ENCODE measurements around the gene GABRA5. TPM values are rescaled to one million over a fixed set of nuclear protein-coding genes. Genes with fewer than 3 reads are reported as not detected.

Gene GABRA5
- total and polyA plus RNA-seq, 12 donors, result 0.17 TPM; not detected in 11

GRCh38 chr15:26888761-26889160 lies 21.9 kb downstream of the GABRA5 start:
- 57 to 67% methylated on average over 8 of the region's 8 CpGs for WGBS, 2 donors
- TF ChIP-seq CTCF (IDR thresholded peaks at IDR 0.05), result no peak
- no peaks in the 10 kb centered on the region for H3K9me3 ChIP-seq
- peaks cover 0 to 12% (median 10%) of the 10 kb centered on the region in 9 donors for H3K4me1 ChIP-seq
- no peaks in the 10 kb centered on the region for H3K36me3 ChIP-seq
- H3K27ac ChIP-seq, result no peak overlapping the region
- H3K27me3 ChIP-seq, result peaks cover 0 to 45% (median 25%) of the 10 kb centered on the region in 7 donors
- no peak for ATAC-seq
- H3K4me3 ChIP-seq, result no peak overlapping the region
- no peak for DNase-seq
- intact Hi-C loops (cut with DNase I), result loop anchor here in 3 of 10 donors (5.0 to 10.0 kb wide), 3 partner anchors 129 to 1236 kb away; no protein-coding TSS in a partner anchor

- peak; percentile 39 to 74 (median 70) for TF ChIP-seq CTCF (IDR thresholded peaks at IDR 0.05)
- ATAC-seq, result no peak
- peaks cover 0 to 45% (median 29%) of the 10 kb centered on the region in 7 donors for H3K27me3 ChIP-seq
- 19 to 23% methylated on average over 5 of the region's 5 CpGs for WGBS, 2 donors
- peaks cover 0 to 12% (median 10%) of the 10 kb centered on the region in 9 donors for H3K4me1 ChIP-seq
- no peaks in the 10 kb centered on the region for H3K36me3 ChIP-seq
- peak in 1 of 2 donors; percentile 30 for DNase-seq
- H3K9me3 ChIP-seq, result no peaks in the 10 kb centered on the region
- intact Hi-C loops (cut with DNase I), result loop anchor here in 3 of 10 donors (5.0 to 10.0 kb wide), 3 partner anchors 128 to 1235 kb away; no protein-coding TSS in a partner anchor
- H3K27ac ChIP-seq, result no peak overlapping the region
- no peak overlapping the region for H3K4me3 ChIP-seq
Observed at GRCh38 chr15:26889298-26889898, 22.5 kb downstream of the GABRA5 start.

GRCh38 chr15:26890451-26890850 lies 23.6 kb downstream of the GABRA5 start:
- DNase-seq, result no peak
- Histone ChIP-seq H3K27ac (no peak overlapping the region), H3K4me3 (no peak overlapping the region), H3K9me3 (no peaks in the 10 kb centered on the region), H3K36me3 (no peaks in the 10 kb centered on the region), H3K4me1 (peaks cover 0 to 12% (median 10%) of the 10 kb centered on the region in 9 donors), H3K27me3 (peaks cover 0 to 45% (median 29%) of the 10 kb centered on the region in 7 donors)
- WGBS, 2 donors, result 77 to 78% methylated on average over 7 of the region's 7 CpGs
- intact Hi-C loops (cut with DNase I), result loop anchor here in 6 of 10 donors (5.0 to 10.0 kb wide), 6 partner anchors 127 to 1237 kb away; no protein-coding TSS in a partner anchor
- no peak for ATAC-seq
- TF ChIP-seq CTCF (IDR thresholded peaks at IDR 0.05), result no peak

- peaks cover 0 to 45% (median 29%) of the 10 kb centered on the region in 7 donors for H3K27me3 ChIP-seq
- TF ChIP-seq CTCF (IDR thresholded peaks at IDR 0.05), result no peak
- no peak overlapping the region for H3K4me3 ChIP-seq
- DNase-seq (no peak), ATAC-seq (no peak)
- H3K27ac ChIP-seq, result no peak overlapping the region
- WGBS, 2 donors, result 58 to 67% methylated on average over 6 of the region's 6 CpGs
- intact Hi-C loops (cut with DNase I), result loop anchor here in 6 of 10 donors (5.0 to 10.0 kb wide), 6 partner anchors 126 to 1236 kb away; no protein-coding TSS in a partner anchor
- no peaks in the 10 kb centered on the region for H3K36me3 ChIP-seq
- no peaks in the 10 kb centered on the region for H3K9me3 ChIP-seq
- H3K4me1 ChIP-seq, result peaks cover 0 to 12% (median 10%) of the 10 kb centered on the region in 9 donors
Observed at GRCh38 chr15:26890988-26891387, 24.1 kb downstream of the GABRA5 start.
